ENCODE data around the gene CLPTM1L.

The CLPTM1L gene

DNA sequence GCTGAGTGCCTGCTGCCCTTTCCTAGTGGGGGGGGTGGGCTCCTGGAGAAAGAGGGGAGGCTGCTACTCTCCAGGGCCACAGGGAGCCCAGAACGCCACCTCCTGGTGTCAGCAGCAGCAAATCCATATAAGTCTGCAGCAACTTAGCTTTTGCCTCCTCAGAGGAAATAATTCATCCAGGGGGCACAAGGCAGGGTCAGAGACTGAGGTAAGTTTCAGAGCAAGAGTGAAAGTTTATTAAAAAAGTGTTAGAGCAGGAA, 4.0 kb upstream of the CLPTM1L start:
- peaks cover 0 to 3% of the 10 kb centered on the region in 2 experiments for H3K36me3 ChIP-seq (ENCODE audit: control insufficient read depth in 1 of 2, insufficient read depth in 2 of 2, low read depth in 1 of 2, low read length in 2 of 2)
- DNase-seq: no peak
- no peak overlapping the region for H3K4me2 ChIP-seq (ENCODE audit: low read length, poor library complexity, severe bottlenecking)
- H4K8ac ChIP-seq (ENCODE audit: low read length): no peak overlapping the region
- no peak overlapping the region for H3K18ac ChIP-seq (ENCODE audit: low read depth in 1 of 2, low read length in 2 of 2)
- no peak overlapping the region for H2BK5ac ChIP-seq (ENCODE audit: low read depth, low read length, poor library complexity, severe bottlenecking)
- no peaks in the 10 kb centered on the region for H3K9me3 ChIP-seq (ENCODE audit: control insufficient read depth, low read length)
- 60% methylated on average over 1 of the region's 1 CpG for WGBS
- H3K4me3 ChIP-seq (ENCODE audit: insufficient read depth in 1 of 2, low read depth in 1 of 2, low read length in 2 of 2): no peak overlapping the region
- H3K4me1 ChIP-seq (ENCODE audit: control insufficient read depth, insufficient read depth, low read depth, low read length): peaks cover 10% of the 10 kb centered on the region
- H3K4ac ChIP-seq (ENCODE audit: low read depth in 1 of 2, low read length in 2 of 2): no peak overlapping the region
- H2BK120ac ChIP-seq (ENCODE audit: low read depth, low read length): no peak overlapping the region
- H3K23ac ChIP-seq (ENCODE audit: low read length in 2 of 2): no peak overlapping the region
- no peak overlapping the region for H2AFZ ChIP-seq (ENCODE audit: low read depth, low read length)
- H2AK5ac ChIP-seq (ENCODE audit: low read length, severe bottlenecking): no peak overlapping the region
- H3K14ac ChIP-seq (ENCODE audit: low read length in 2 of 2): no peak overlapping the region
- no peak overlapping the region for H2BK12ac ChIP-seq (ENCODE audit: low read length in 2 of 2)
- peaks cover 12 to 20% of the 10 kb centered on the region in 2 experiments for H3K27me3 ChIP-seq (ENCODE audit: control insufficient read depth in 1 of 2, insufficient read depth in 1 of 2, low read length in 2 of 2)
- no peak overlapping the region for H3K27ac ChIP-seq (ENCODE audit: low read length, poor library complexity, severe bottlenecking)
- H3K79me1 ChIP-seq (replicated peaks; ENCODE audit: low read length, poor library complexity, severe bottlenecking): peaks cover 16% of the 10 kb centered on the region
- H4K91ac ChIP-seq (ENCODE audit: low read length): no peak overlapping the region
- H2BK15ac ChIP-seq (ENCODE audit: low read depth, poor library complexity, severe bottlenecking): no peak overlapping the region
- no peak overlapping the region for H3K9ac ChIP-seq (ENCODE audit: low read length)

DNA sequence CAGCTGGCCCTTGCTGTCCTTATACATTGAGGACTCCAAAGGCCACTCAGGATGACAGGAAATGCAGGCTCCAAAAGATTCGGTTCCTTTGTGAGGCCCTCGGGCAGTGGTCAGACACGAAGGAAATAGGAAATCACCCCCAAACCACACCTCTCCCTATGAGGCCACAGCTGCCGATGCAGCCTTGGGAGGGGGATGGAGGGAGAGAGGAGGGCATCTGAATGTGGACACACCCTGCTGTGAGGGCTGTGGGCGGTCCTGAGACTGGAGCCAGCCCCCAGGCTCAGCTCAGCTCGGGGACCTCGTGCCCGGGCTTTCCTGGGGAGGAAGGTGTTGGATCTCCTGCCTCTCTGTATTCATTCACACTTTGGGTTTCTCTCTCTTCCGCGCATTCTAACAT, 2.7 kb upstream of the CLPTM1L start:
- H4K8ac ChIP-seq (ENCODE audit: low read length): no peak overlapping the region
- peaks cover 22% of the 10 kb centered on the region for H3K79me1 ChIP-seq (replicated peaks; ENCODE audit: low read length, poor library complexity, severe bottlenecking)
- H3K4me3 ChIP-seq (ENCODE audit: insufficient read depth in 1 of 2, low read depth in 1 of 2, low read length in 2 of 2): no peak overlapping the region
- H3K14ac ChIP-seq (ENCODE audit: low read length in 2 of 2): no peak overlapping the region
- H2BK15ac ChIP-seq (ENCODE audit: low read depth, poor library complexity, severe bottlenecking): no peak overlapping the region
- 86% methylated on average over 5 of the region's 10 CpGs for WGBS
- peaks cover 6 to 11% of the 10 kb centered on the region in 2 experiments for H3K36me3 ChIP-seq (ENCODE audit: control insufficient read depth in 1 of 2, insufficient read depth in 2 of 2, low read depth in 1 of 2, low read length in 2 of 2)
- no peak for DNase-seq
- no peak overlapping the region for H4K91ac ChIP-seq (ENCODE audit: low read length)
- no peak overlapping the region for H3K9ac ChIP-seq (ENCODE audit: low read length)
- H2BK12ac ChIP-seq (ENCODE audit: low read length in 2 of 2): no peak overlapping the region
- H3K27ac ChIP-seq (ENCODE audit: low read length, poor library complexity, severe bottlenecking): no peak overlapping the region
- H2AK5ac ChIP-seq (ENCODE audit: low read length, severe bottlenecking): no peak overlapping the region
- no peak overlapping the region for H2AFZ ChIP-seq (ENCODE audit: low read depth, low read length)
- H3K18ac ChIP-seq (ENCODE audit: low read depth in 1 of 2, low read length in 2 of 2): no peak overlapping the region
- no peak overlapping the region for H3K4ac ChIP-seq (ENCODE audit: low read depth in 1 of 2, low read length in 2 of 2)
- H2BK120ac ChIP-seq (ENCODE audit: low read depth, low read length): no peak overlapping the region
- H2BK5ac ChIP-seq (ENCODE audit: low read depth, low read length, poor library complexity, severe bottlenecking): no peak overlapping the region
- H3K23ac ChIP-seq (ENCODE audit: low read length in 2 of 2): no peak overlapping the region
- H3K4me2 ChIP-seq (ENCODE audit: low read length, poor library complexity, severe bottlenecking): no peak overlapping the region
- peaks cover 17% of the 10 kb centered on the region for H3K4me1 ChIP-seq (ENCODE audit: control insufficient read depth, insufficient read depth, low read depth, low read length)
- H3K9me3 ChIP-seq (ENCODE audit: control insufficient read depth, low read length): no peaks in the 10 kb centered on the region
- H3K27me3 ChIP-seq (ENCODE audit: control insufficient read depth in 1 of 2, insufficient read depth in 1 of 2, low read length in 2 of 2): peaks cover 7 to 8% of the 10 kb centered on the region in 2 experiments

DNA sequence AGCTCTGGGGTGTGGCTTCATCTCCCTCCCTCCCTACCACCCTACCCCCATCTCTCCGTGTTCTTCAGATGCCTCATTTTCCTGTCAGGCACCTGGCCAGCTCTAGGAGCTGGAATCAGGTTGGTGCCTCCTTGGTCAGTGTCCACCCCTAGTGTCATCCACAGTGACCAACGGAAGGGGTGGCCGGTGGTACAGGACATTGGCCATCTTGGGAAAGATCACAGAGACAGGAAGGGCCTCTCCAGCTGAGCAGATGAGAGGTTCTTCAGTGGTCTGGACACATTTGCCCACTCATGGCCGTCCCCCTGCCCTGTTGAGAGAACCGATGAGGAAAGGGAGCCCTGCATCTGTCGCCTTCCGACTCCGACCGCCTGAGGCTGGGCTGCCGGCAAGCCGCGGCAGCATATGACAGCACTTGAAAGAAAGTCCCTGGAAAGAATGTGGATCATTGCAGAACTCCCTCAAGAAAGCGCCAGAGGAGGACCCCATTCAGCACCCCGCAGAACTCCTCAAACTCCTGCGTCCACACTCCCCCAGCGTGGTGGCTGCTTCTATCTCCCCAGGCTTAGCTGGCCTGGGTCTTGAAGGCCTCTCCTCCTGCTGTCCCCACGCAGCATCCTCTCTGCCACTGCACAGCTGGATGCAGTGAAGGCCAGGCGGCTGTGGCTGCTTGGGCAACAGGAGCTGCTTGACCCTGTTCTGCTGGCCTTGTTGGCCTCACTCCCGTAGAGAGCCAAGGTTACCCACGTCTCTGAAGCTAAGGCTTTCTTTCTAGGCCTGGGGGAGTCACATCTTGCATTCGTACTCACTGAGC, 1.9 kb upstream of the CLPTM1L start:
- H3K79me1 ChIP-seq (replicated peaks; ENCODE audit: low read length, poor library complexity, severe bottlenecking): peaks cover 29% of the 10 kb centered on the region
- H3K4ac ChIP-seq (ENCODE audit: low read depth in 1 of 2, low read length in 2 of 2): no peak overlapping the region
- no peaks in the 10 kb centered on the region for H3K9me3 ChIP-seq (ENCODE audit: control insufficient read depth, low read length)
- H3K14ac ChIP-seq (ENCODE audit: low read length in 2 of 2): no peak overlapping the region
- no peak overlapping the region for H3K23ac ChIP-seq (ENCODE audit: low read length in 2 of 2)
- H3K27ac ChIP-seq (ENCODE audit: low read length, poor library complexity, severe bottlenecking): no peak overlapping the region
- H4K8ac ChIP-seq (ENCODE audit: low read length): no peak overlapping the region
- peaks cover 13 to 18% of the 10 kb centered on the region in 2 experiments for H3K36me3 ChIP-seq (ENCODE audit: control insufficient read depth in 1 of 2, insufficient read depth in 2 of 2, low read depth in 1 of 2, low read length in 2 of 2)
- H4K91ac ChIP-seq (ENCODE audit: low read length): no peak overlapping the region
- 93% methylated on average over 20 of the region's 21 CpGs for WGBS
- H2AK5ac ChIP-seq (ENCODE audit: low read length, severe bottlenecking): no peak overlapping the region
- peaks cover 3% of the 10 kb centered on the region in 2 experiments for H3K27me3 ChIP-seq (ENCODE audit: control insufficient read depth in 1 of 2, insufficient read depth in 1 of 2, low read length in 2 of 2)
- H3K4me3 ChIP-seq (ENCODE audit: insufficient read depth in 1 of 2, low read depth in 1 of 2, low read length in 2 of 2): no peak overlapping the region
- H3K4me2 ChIP-seq (ENCODE audit: low read length, poor library complexity, severe bottlenecking): no peak overlapping the region
- no peak overlapping the region for H2BK120ac ChIP-seq (ENCODE audit: low read depth, low read length)
- no peak overlapping the region for H2BK12ac ChIP-seq (ENCODE audit: low read length in 2 of 2)
- no peak overlapping the region for H2BK15ac ChIP-seq (ENCODE audit: low read depth, poor library complexity, severe bottlenecking)
- no peak overlapping the region for H2BK5ac ChIP-seq (ENCODE audit: low read depth, low read length, poor library complexity, severe bottlenecking)
- H3K18ac ChIP-seq (ENCODE audit: low read depth in 1 of 2, low read length in 2 of 2): no peak overlapping the region
- no peak overlapping the region for H3K9ac ChIP-seq (ENCODE audit: low read length)
- H2AFZ ChIP-seq (ENCODE audit: low read depth, low read length): no peak overlapping the region
- DNase-seq: no peak
- peaks cover 20% of the 10 kb centered on the region for H3K4me1 ChIP-seq (ENCODE audit: control insufficient read depth, insufficient read depth, low read depth, low read length)

DNA sequence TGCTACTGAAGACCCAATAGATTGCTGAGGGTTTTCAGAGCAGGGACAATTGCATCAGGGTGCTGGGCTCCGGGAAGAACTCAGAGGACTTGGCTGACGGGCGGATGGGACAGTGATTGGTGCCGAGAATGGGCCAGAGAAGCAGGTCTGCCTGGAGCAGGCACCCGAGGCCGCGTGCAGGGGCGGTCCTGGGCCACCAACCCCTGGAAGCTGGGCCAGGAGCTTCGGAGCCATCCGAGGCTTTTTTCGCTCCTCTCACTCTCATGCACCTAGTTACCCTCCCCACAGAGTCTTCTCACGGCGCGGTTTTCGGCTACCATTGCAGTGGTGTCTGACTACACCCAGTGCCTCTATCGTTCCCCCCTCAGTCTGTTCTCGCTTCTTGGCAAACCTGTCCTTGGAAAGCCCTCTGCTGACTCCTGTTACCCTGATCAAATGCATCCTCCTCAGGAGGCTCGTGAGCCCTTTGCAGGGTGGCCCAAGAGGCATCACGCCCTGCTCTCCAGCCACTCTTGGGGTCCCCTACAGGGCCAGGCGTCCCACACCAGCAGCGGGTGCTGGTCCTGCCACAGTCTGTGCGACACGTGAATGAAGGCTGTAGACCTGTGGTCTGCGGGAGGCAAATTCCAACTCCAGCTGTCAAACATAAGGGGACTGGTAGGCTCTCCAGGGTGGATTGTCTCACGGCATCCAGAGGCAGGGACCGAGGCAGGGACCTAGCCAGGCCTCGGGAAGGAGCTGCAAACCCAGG, 1.2 kb upstream of the CLPTM1L start:
- H3K79me1 ChIP-seq (replicated peaks; ENCODE audit: low read length, poor library complexity, severe bottlenecking): peaks cover 36% of the 10 kb centered on the region
- no peak overlapping the region for H3K18ac ChIP-seq (ENCODE audit: low read depth in 1 of 2, low read length in 2 of 2)

More for the DNA sequence above, 1.2 kb upstream of the CLPTM1L start:
- Histone ChIP-seq H2AFZ (ENCODE audit: low read depth, low read length) (no peak overlapping the region), H2BK120ac (ENCODE audit: low read depth, low read length) (no peak overlapping the region), H3K27ac (ENCODE audit: low read length, poor library complexity, severe bottlenecking) (no peak overlapping the region), H3K4me1 (ENCODE audit: control insufficient read depth, insufficient read depth, low read depth, low read length) (peaks cover 20% of the 10 kb centered on the region), H3K14ac (ENCODE audit: low read length in 2 of 2) (no peak overlapping the region), H3K9me3 (ENCODE audit: control insufficient read depth, low read length) (no peaks in the 10 kb centered on the region), H3K4ac (ENCODE audit: low read depth in 1 of 2, low read length in 2 of 2) (no peak overlapping the region), H3K36me3 (ENCODE audit: control insufficient read depth in 1 of 2, insufficient read depth in 2 of 2, low read depth in 1 of 2, low read length in 2 of 2) (peaks cover 21 to 26% of the 10 kb centered on the region in 2 experiments), H2BK12ac (ENCODE audit: low read length in 2 of 2) (no peak overlapping the region), H3K4me2 (ENCODE audit: low read length, poor library complexity, severe bottlenecking) (peak overlapping the region; percentile 96), H4K91ac (ENCODE audit: low read length) (no peak overlapping the region), H3K27me3 (ENCODE audit: control insufficient read depth in 1 of 2, insufficient read depth in 1 of 2, low read length in 2 of 2) (peaks cover 3% of the 10 kb centered on the region in 2 experiments), H3K4me3 (ENCODE audit: insufficient read depth in 1 of 2, low read depth in 1 of 2, low read length in 2 of 2) (peak overlapping the region; percentile 92 to 94), H2AK5ac (ENCODE audit: low read length, severe bottlenecking) (no peak overlapping the region), H2BK15ac (ENCODE audit: low read depth, poor library complexity, severe bottlenecking) (no peak overlapping the region), H2BK5ac (ENCODE audit: low read depth, low read length, poor library complexity, severe bottlenecking) (no peak overlapping the region), H4K8ac (ENCODE audit: low read length) (peak overlapping the region; percentile 48), H3K23ac (ENCODE audit: low read length in 2 of 2) (no peak overlapping the region), H3K9ac (ENCODE audit: low read length) (peak overlapping the region; percentile 98)
- 90% methylated on average over 27 of the region's 27 CpGs for WGBS
- no peak for DNase-seq

All from mesenchymal stem cell (in vitro differentiated cells and primary cell).